Uterus (tissue), 2 donors: ENCODE measurements around the gene AMBRA1.

ENCODE experiments used
- CTCF ChIP-seq, 4 experiments: fragments of 200-600 bp in 2 of 4; fragments of 450-650 bp in 2 of 4; sonication (generic) in 2 of 4; IDR thresholded peaks; one replicate each; pipeline ENCODE4 v1.5.1; 2016 to 2019; ENCODE audit warnings: antibody characterized with exemption in 4 of 4, mild to moderate bottlenecking in 2 of 4, moderate library complexity in 1 of 4
- POLR2A ChIP-seq, 2 donors: fragments of 450-650 bp; IDR thresholded peaks; one replicate each; pipeline ENCODE4 v1.6.1; 2016; ENCODE audit warnings: antibody characterized with exemption in 2 of 2, mild to moderate bottlenecking in 1 of 2, moderate library complexity in 1 of 2

GRCh38 chr11:46414466-46414796, 179.4 kb downstream of the AMBRA1 start:
- no peak for TF ChIP-seq CTCF (IDR thresholded peaks at IDR 0.05)
- TF ChIP-seq POLR2A (IDR thresholded peaks at IDR 0.05), result no peak
